Testis (tissue), 3 donors: Measurements from ENCODE around the gene HELZ. TPM values are rescaled to one million over a fixed set of nuclear protein-coding genes. Genes with fewer than 3 reads are reported as not detected.

Source experiments
- DNase-seq: peaks from one replicate; pipeline ENCODE4 v3.0.0-alpha.2; 2019
- H3K27ac ChIP-seq, 2 donors: fragments of 200-600 bp; sonication (generic); one replicate each; pipeline ENCODE4 v1.5.1; 2019
- H3K27me3 ChIP-seq: fragments of 200-600 bp; sonication (generic); one replicate; pipeline ENCODE4 v1.5.1; 2019
- H3K36me3 ChIP-seq: fragments of 200-600 bp; sonication (generic); one replicate; pipeline ENCODE4 v1.5.1; 2017; ENCODE audit warnings: low read depth; ENCODE audit errors: missing control alignments
- H3K4me1 ChIP-seq: fragments of 200-600 bp; sonication (generic); one replicate; pipeline ENCODE4 v1.5.1; 2019
- H3K4me3 ChIP-seq, 2 donors: fragments of 200-600 bp; sonication (generic); one replicate each; pipeline ENCODE4 v1.5.1; 2017 to 2019
- H3K9me3 ChIP-seq: fragments of 200-600 bp; sonication (generic); one replicate; pipeline ENCODE4 v1.5.1; 2017
- POLR2A ChIP-seq: fragments of 450-650 bp; IDR thresholded peaks from one replicate; pipeline ENCODE4 v1.6.1; 2017; ENCODE audit warnings: antibody characterized with exemption, mild to moderate bottlenecking, moderate library complexity
- WGBS, 2 donors: methylation state at CpG; one replicate each; pipeline ENCODE4 v1.1.5; 2018; 5-methylcytosine and 5-hydroxymethylcytosine counted together
- intact Hi-C: fragments of 100-400 bp; cut with DNase I; formaldehyde crosslinking; loops from one replicate; pipeline ENCODE4 v1.15.1; 2023; ENCODE audit warnings: low total_unique reads
- polyA plus RNA-seq: library from polyadenylated mRNA; stranded (reverse); fragments of 350-450 nt; fragmentation: Illumina TruSeq; extraction: RNeasy Lipid Tissue Mini Kit (QIAGEN cat#74804); gene quantifications from one replicate; pipeline ENCODE4 v1.2.3, GENCODE V29; 2014; ENCODE audit warnings: low read depth, low replicate concordance; ENCODE audit not compliant: insufficient read depth
- total RNA-seq, 2 donors: library from RNA; depleted of rRNA; stranded (reverse); fragments of >200 nt; gene quantifications; one replicate each; pipeline ENCODE4 v1.2.3, GENCODE V29; 2016
- TF ChIP-seq, protein P1 (sequence below), 3 experiments: fragments of 450-650 bp in 2 of 3; fragments of 200-600 bp in 1 of 3; sonication (generic) in 1 of 3; IDR thresholded peaks; one replicate each; pipeline ENCODE4 v1.5.1; 2016 to 2019; ENCODE audit warnings: antibody characterized with exemption in 3 of 3, mild to moderate bottlenecking in 2 of 3, moderate library complexity in 1 of 3

The HELZ gene
- total and polyA plus RNA-seq, 3 donors from 2014 or later = 26.2 to 154 (median 142) TPM

DNA sequence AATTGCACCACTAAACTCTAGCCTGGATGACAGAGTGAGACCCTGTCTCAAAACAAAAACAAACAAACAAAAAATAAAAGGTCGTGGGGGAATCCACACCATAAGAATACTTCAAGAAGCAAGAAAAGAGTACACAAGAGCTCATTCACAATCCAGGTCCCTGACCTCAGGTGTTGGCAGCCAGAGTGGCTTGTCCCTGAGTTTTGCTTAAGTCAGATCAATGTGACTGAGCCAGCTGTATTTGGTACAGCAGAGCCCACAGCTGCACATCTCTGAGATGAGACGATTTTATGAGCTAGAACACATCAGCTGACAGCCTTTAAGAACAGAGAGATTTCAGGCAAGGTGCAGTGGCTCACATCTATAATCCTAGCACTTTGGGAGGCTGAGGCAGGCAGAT lies 178.3 kb downstream of the HELZ start:
- H3K4me1 ChIP-seq = no peaks in the 10 kb centered on the region
- H3K27me3 ChIP-seq = no peaks in the 10 kb centered on the region
- H3K9me3 ChIP-seq = no peaks in the 10 kb centered on the region
- WGBS, 2 donors = 31 to 66% methylated on average over 2 of the region's 2 CpGs
- no peaks in the 10 kb centered on the region for H3K36me3 ChIP-seq
- TF ChIP-seq, protein P1, sequence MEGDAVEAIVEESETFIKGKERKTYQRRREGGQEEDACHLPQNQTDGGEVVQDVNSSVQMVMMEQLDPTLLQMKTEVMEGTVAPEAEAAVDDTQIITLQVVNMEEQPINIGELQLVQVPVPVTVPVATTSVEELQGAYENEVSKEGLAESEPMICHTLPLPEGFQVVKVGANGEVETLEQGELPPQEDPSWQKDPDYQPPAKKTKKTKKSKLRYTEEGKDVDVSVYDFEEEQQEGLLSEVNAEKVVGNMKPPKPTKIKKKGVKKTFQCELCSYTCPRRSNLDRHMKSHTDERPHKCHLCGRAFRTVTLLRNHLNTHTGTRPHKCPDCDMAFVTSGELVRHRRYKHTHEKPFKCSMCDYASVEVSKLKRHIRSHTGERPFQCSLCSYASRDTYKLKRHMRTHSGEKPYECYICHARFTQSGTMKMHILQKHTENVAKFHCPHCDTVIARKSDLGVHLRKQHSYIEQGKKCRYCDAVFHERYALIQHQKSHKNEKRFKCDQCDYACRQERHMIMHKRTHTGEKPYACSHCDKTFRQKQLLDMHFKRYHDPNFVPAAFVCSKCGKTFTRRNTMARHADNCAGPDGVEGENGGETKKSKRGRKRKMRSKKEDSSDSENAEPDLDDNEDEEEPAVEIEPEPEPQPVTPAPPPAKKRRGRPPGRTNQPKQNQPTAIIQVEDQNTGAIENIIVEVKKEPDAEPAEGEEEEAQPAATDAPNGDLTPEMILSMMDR (IDR thresholded peaks at IDR 0.05) = no peak
- no peak for TF ChIP-seq POLR2A
- no peak overlapping the region for H3K4me3 ChIP-seq
- DNase-seq = no peak
- H3K27ac ChIP-seq = no peak overlapping the region
- intact Hi-C loops = no loop called here

DNA sequence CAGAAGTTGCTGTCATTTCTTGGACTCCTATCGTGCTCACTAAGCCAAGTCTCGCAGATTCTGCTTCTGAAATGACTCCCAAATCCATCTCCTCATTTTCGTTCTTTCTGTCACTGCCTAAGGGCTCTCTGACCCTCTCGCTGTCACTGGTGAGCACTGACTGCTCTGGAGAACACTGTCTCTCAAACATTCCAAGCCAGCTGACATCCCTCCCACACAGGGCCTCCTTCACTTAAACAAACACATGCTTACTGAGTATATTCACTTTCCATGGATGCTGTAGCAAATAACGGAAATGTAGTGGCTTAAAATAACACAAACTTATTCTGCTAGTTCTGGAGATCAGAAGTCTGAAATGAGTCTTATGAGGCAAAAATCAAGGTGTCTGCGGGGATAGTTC lies 181.9 kb downstream of the HELZ start:
- intact Hi-C loops = no loop called here
- H3K36me3 ChIP-seq = no peaks in the 10 kb centered on the region
- no peak overlapping the region for H3K27ac ChIP-seq
- WGBS, 2 donors = 79 to 91% methylated on average over 6 of the region's 6 CpGs
- no peaks in the 10 kb centered on the region for H3K27me3 ChIP-seq
- no peaks in the 10 kb centered on the region for H3K9me3 ChIP-seq
- H3K4me3 ChIP-seq = no peak overlapping the region
- TF ChIP-seq, protein P1 (IDR thresholded peaks at IDR 0.05) = no peak
- no peak for TF ChIP-seq POLR2A
- H3K4me1 ChIP-seq = no peaks in the 10 kb centered on the region
- no peak for DNase-seq

DNA sequence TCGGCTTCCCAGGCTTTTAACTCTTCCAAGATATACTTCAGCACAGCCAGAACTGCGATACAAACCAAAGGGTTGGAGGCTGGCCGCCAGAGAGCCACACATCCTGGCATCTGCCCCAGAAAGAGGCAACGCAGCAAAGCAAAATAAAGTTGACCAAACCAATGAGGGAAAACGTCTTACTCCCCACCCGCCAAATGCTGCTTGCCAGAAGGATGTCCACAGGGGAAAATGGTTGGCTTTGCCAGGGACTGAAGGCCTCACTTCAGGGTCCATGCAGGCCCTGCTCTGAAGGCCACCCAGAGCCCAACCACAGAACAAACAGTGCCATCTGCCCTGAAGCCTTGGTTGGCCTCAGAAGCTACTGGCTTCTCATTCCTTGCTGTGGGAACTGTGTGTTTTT lies 185.6 kb downstream of the HELZ start:
- Histone ChIP-seq H3K9me3 (no peaks in the 10 kb centered on the region), H3K4me1 (no peaks in the 10 kb centered on the region), H3K27ac (no peak overlapping the region), H3K27me3 (no peaks in the 10 kb centered on the region), H3K4me3 (no peak overlapping the region), H3K36me3 (no peaks in the 10 kb centered on the region)
- no peak for DNase-seq
- intact Hi-C loops = no loop called here
- 76 to 86% methylated on average over 6 of the region's 6 CpGs for WGBS, 2 donors
- TF ChIP-seq, protein P1 (IDR thresholded peaks at IDR 0.05) = no peak
- TF ChIP-seq POLR2A = no peak

DNA sequence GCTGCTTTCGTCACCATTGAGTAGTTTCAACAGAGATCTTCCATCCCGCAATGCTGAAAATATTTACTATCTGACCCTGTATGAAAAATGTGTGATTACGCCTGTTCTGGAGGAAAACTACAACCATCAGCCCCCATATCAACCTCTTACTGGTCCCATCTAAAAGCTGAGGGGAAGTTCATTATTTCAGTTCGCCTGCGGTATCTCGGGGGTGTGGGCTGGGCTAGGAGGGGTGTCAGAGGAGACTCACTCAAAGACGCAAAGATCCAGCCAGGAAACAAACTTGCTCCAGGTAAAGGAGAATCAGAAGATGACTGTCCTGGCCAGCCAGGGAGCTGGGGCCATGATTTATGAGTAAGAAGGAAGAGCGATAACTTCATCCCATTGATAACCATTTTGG lies 187.0 kb downstream of the HELZ start:
- H3K9me3 ChIP-seq = no peaks in the 10 kb centered on the region
- intact Hi-C loops = no loop called here
- H3K27ac ChIP-seq = no peak overlapping the region
- H3K36me3 ChIP-seq = no peaks in the 10 kb centered on the region
- no peak overlapping the region for H3K4me3 ChIP-seq
- H3K4me1 ChIP-seq = no peaks in the 10 kb centered on the region
- WGBS, 2 donors = 90 to 95% methylated on average over 8 of the region's 8 CpGs
- TF ChIP-seq, protein P1 (IDR thresholded peaks at IDR 0.05) = no peak
- TF ChIP-seq POLR2A = no peak
- no peak for DNase-seq
- H3K27me3 ChIP-seq = no peaks in the 10 kb centered on the region

DNA sequence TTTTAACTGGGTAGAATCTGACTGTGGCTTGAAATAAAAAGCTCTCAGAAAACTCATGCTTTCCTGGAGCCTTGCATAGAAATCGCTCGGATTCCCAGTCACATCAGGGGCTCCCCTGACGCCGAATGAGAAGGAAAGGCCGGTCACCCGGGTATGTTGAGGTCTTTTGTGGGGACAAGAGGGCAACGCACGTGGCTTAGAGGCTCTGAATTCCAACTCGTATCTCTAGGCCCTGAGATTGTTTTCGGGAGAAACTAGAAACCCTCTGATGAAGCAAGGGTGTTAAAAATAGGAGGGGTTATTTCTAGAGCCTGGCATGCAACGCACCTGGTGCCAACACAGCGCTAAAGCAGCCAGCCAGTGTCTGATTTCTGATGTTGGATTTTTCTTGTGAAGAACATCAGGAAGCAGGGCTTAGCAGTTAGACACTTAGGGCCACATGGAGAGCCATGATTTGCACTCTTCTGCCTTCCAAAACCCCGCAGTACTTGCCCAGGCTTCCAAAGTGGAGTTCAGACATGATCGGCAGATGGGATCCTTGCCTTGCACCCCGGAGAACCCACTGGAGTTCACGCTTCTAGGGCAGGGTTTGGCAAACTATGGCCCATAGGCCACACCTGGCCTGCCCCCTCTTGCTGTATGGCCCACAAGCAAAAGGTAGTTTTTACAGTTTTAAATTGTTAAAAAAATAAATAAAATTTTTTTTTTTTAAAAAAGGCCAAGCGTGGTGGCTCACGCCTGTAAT lies 188.1 kb downstream of the HELZ start:
- Histone ChIP-seq H3K27ac (no peak overlapping the region), H3K36me3 (no peaks in the 10 kb centered on the region), H3K4me1 (no peaks in the 10 kb centered on the region), H3K4me3 (no peak overlapping the region), H3K27me3 (no peaks in the 10 kb centered on the region), H3K9me3 (no peaks in the 10 kb centered on the region)
- DNase-seq = no peak
- TF ChIP-seq, protein P1 (IDR thresholded peaks at IDR 0.05) = no peak
- no peak for TF ChIP-seq POLR2A
- intact Hi-C loops = no loop called here
- 90 to 91% methylated on average over 18 of the region's 18 CpGs for WGBS, 2 donors
